Activated CD8-positive, alpha-beta memory T cell treated with anti-CD3 and anti-CD28 coated beads for 48 hours (primary cell): ENCODE measurements around the gene ATG16L1.

Experiments used
- DNase-seq, 3 experiments: peaks; one replicate each; pipeline ENCODE4 v3.0.0-alpha.2; 2020; ENCODE audit warnings: low read depth in 2 of 3, low spot score in 2 of 3

The ATG16L1 gene

GRCh38 chr2:233258211-233258610, 6.7 kb downstream of the ATG16L1 start:
- no peak for DNase-seq

GRCh38 chr2:233259730-233260129, 8.3 kb downstream of the ATG16L1 start:
- no peak for DNase-seq

- DNase-seq, result no peak
Observed at GRCh38 chr2:233260661-233261060, 9.2 kb downstream of the ATG16L1 start.

- no peak for DNase-seq
Observed at GRCh38 chr2:233261819-233262555, 10.5 kb downstream of the ATG16L1 start.

- no peak for DNase-seq
Observed at GRCh38 chr2:233262562-233262961, 11.1 kb downstream of the ATG16L1 start.

GRCh38 chr2:233263045-233263570, 11.6 kb downstream of the ATG16L1 start:
- no peak for DNase-seq

- no peak for DNase-seq
Observed at GRCh38 chr2:233264667-233265066, 13.2 kb downstream of the ATG16L1 start.

- no peak for DNase-seq
Observed at GRCh38 chr2:233265899-233266431, 14.5 kb downstream of the ATG16L1 start.

- DNase-seq, result no peak
Observed at GRCh38 chr2:233266481-233266880, 15.0 kb downstream of the ATG16L1 start.

GRCh38 chr2:233267516-233268245, 16.2 kb downstream of the ATG16L1 start:
- DNase-seq, result peak; percentile 30 to 43 (median 32)

- no peak for DNase-seq
Observed at GRCh38 chr2:233270366-233270765, 18.9 kb downstream of the ATG16L1 start.

GRCh38 chr2:233270951-233271350, 19.5 kb downstream of the ATG16L1 start:
- no peak for DNase-seq

- no peak for DNase-seq
Observed at GRCh38 chr2:233271693-233272092, 20.2 kb downstream of the ATG16L1 start.

GRCh38 chr2:233273120-233273519, 21.6 kb downstream of the ATG16L1 start:
- no peak for DNase-seq

GRCh38 chr2:233275223-233275622, 23.8 kb downstream of the ATG16L1 start:
- DNase-seq, result no peak

- DNase-seq, result no peak
Observed at GRCh38 chr2:233278921-233279320, 27.4 kb downstream of the ATG16L1 start.

GRCh38 chr2:233280114-233280693, 28.7 kb downstream of the ATG16L1 start:
- DNase-seq, result no peak

- no peak for DNase-seq
Observed at GRCh38 chr2:233281553-233281952, 30.1 kb downstream of the ATG16L1 start.

GRCh38 chr2:233281992-233282603, 30.6 kb downstream of the ATG16L1 start:
- DNase-seq, result no peak

GRCh38 chr2:233285921-233286320, 34.4 kb downstream of the ATG16L1 start:
- no peak for DNase-seq

GRCh38 chr2:233287871-233288270, 36.4 kb downstream of the ATG16L1 start:
- DNase-seq, result no peak
